K562 (cell line): ENCODE data around the gene ME3. TPM values are rescaled to one million over a fixed set of nuclear protein-coding genes. Genes with fewer than 3 reads are reported as not detected.

Experiments used
- ATAC-seq: fragments of 200-7000 bp; cut with Tn5 transposase; 3 replicates; pipeline ENCODE4 v1.9.1; 2020; ENCODE audit warnings: moderate library complexity
- BruUV-seq: library from RNA; stranded (reverse); fragments of 400-500 nt; replicated peaks from 2 replicates; lab custom pipeline; 2021; lab: Mats Ljungman, UMichigan
- CTCF ChIA-PET: fragments of 300-600 bp; formaldehyde crosslinking; extraction: SDS; loops from one replicate; lab custom pipeline; 2021; ENCODE audit warnings: low intra/inter-chr PET ratio; lab: Yijun Ruan, JAX
- POLR2A ChIA-PET: fragments of 300-600, 350-650 bp; sonication (Branson Sonifier 250); formaldehyde crosslinking; extraction: SDS; loops from one replicate; lab custom pipeline; 2021; ENCODE audit warnings: antibody characterized with exemption, inconsistent platforms; lab: Yijun Ruan, JAX
- DNase-seq, 4 experiments: peaks; one replicate each; pipeline versions ENCODE4 v3.0.0 to v3.0.0-alpha.2; 2011 to 2018; ENCODE audit warnings: low spot score in 3 of 4, mixed read lengths in 3 of 4; ENCODE audit errors: extremely low read depth in 1 of 4
- FAIRE-seq: peaks from 2 replicates; lab custom pipeline; 2011; peaks lifted over from hg19 to GRCh38; lab: Jason Lieb, UNC
- H2AFZ ChIP-seq: 2 replicates; pipeline ENCODE4 v1.6.0; 2011; ENCODE audit warnings: low read depth, low read length, control low read depth, inconsistent platforms
- H3K27ac ChIP-seq: fragments of 200-600 bp; 3 replicates; pipeline ENCODE4 v1.8.0; 2011; ENCODE audit warnings: low read depth, mild to moderate bottlenecking, control low read depth, inconsistent platforms, low read length, moderate library complexity, mixed read lengths; ENCODE audit errors: extremely low read depth
- H3K27me3 ChIP-seq, 2 experiments: fragments of 300-600 bp in 1 of 2; 2 replicates in 1 of 2; 3 replicates in 1 of 2; pipeline versions ENCODE4 v1.6.0 to v1.8.0; 2011; ENCODE audit warnings: inconsistent platforms in 2 of 2, low read length in 2 of 2, mild to moderate bottlenecking in 1 of 2, mixed read lengths in 1 of 2, moderate library complexity in 1 of 2; ENCODE audit not compliant: control insufficient read depth in 2 of 2, insufficient read depth in 2 of 2
- H3K36me3 ChIP-seq: fragments of 300-600 bp; 3 replicates; pipeline ENCODE4 v1.8.0; 2011; ENCODE audit warnings: mild to moderate bottlenecking, low read length, inconsistent platforms; ENCODE audit not compliant: control insufficient read depth, insufficient read depth
- H3K4me1 ChIP-seq, 2 experiments: fragments of 200-600 bp in 1 of 2; replicated peaks in 1 of 2; 2 replicates in 1 of 2; 3 replicates in 1 of 2; pipeline versions ENCODE4 v1.5.1 to v1.8.0; 2011; ENCODE audit warnings: inconsistent platforms in 2 of 2, low read length in 2 of 2, mild to moderate bottlenecking in 1 of 2, mixed read lengths in 1 of 2, moderate library complexity in 1 of 2; ENCODE audit not compliant: control insufficient read depth in 2 of 2, insufficient read depth in 2 of 2
- H3K4me2 ChIP-seq: 2 replicates; pipeline ENCODE4 v1.6.1; 2011; ENCODE audit warnings: low read length, control low read depth, inconsistent platforms, mixed read lengths; ENCODE audit not compliant: insufficient read depth
- H3K4me3 ChIP-seq: fragments of 200-600 bp; sonication (generic), shearing (Covaris generic); 2 replicates; pipeline ENCODE4 v1.5.1; 2016; ENCODE audit warnings: control low read depth, inconsistent platforms
- H3K79me2 ChIP-seq: fragments of 200-600 bp; 3 replicates; pipeline ENCODE4 v1.8.0; 2011; ENCODE audit warnings: low read length, inconsistent platforms; ENCODE audit not compliant: control insufficient read depth, insufficient read depth
- H3K9ac ChIP-seq, 2 experiments: 2 replicates each; pipeline versions ENCODE4 v1.6.0 to v1.6.1; 2011; ENCODE audit warnings: low read depth in 2 of 2, low read length in 2 of 2, control low read depth in 1 of 2, inconsistent platforms in 1 of 2, mild to moderate bottlenecking in 1 of 2, mixed read lengths in 1 of 2; ENCODE audit not compliant: insufficient read depth in 1 of 2
- H3K9me1 ChIP-seq: one replicate; pipeline ENCODE4 v1.6.0; 2011; ENCODE audit warnings: inconsistent platforms, mild to moderate bottlenecking, low read length, moderate library complexity; ENCODE audit not compliant: control insufficient read depth, insufficient read depth
- H3K9me3 ChIP-seq: replicated peaks from 2 replicates; pipeline ENCODE4 v1.5.1; 2011; ENCODE audit warnings: low read depth, low read length, inconsistent platforms; ENCODE audit not compliant: control insufficient read depth, insufficient read depth
- H4K20me1 ChIP-seq: replicated peaks from 2 replicates; pipeline ENCODE4 v1.6.1; 2011; ENCODE audit warnings: low read length, inconsistent platforms, mixed read lengths; ENCODE audit not compliant: control insufficient read depth, insufficient read depth
- GTF2A2 ChIP-seq: IDR thresholded peaks from 2 replicates; pipeline ENCODE4 v1.6.1; 2016; ENCODE audit warnings: mild to moderate bottlenecking, missing genetic modification characterization, missing compliant biosample characterization
- WGBS: fragments of 100-300 bp; shearing (Covaris generic); methylation state at CpG from one replicate; pipeline ENCODE4 v1.1.6; 2016; ENCODE audit warnings: low coverage, mixed read lengths; ENCODE audit not compliant: insufficient coverage; ENCODE audit errors: missing lambda C conversion rate; 5-methylcytosine and 5-hydroxymethylcytosine counted together
- in situ Hi-C: fragments of 300-500 bp; cut with MboI; formaldehyde crosslinking; loops from 4 replicates; pipeline ENCODE4 v1.15.0; 2018; ENCODE audit warnings: inconsistent platforms, mixed read lengths
- intact Hi-C: fragments of 100-400 bp; cut with micrococcal nuclease; formaldehyde crosslinking; loops from 2 replicates; pipeline ENCODE4 v1.14.2; 2022
- polyA plus RNA-seq, 8 experiments: library from polyadenylated mRNA; depleted of rRNA in 4 of 8; stranded (reverse) in 5 of 8; unstranded in 3 of 8; fragments of >200 nt; fragmentation: Nextera tagmentation in 2 of 8; fragmentation: Illumina TruSeq in 1 of 8; extraction: Ambion mirVana in 2 of 8; extraction: Trizol in 1 of 8; gene quantifications; 2 replicates each; pipeline versions ENCODE4 v1.2.1 to v1.2.3, GENCODE V29; 2011 to 2014; ENCODE audit warnings: inconsistent platforms in 1 of 8, missing spikeins in 1 of 8
- total RNA-seq, 7 experiments: library from RNA; depleted of rRNA in 6 of 7; stranded (reverse); fragments of >200 nt in 6 of 7; fragmentation: Illumina TruSeq in 2 of 7; extraction: Trizol in 2 of 7; gene quantifications; 2 replicates each; pipeline versions ENCODE4 v1.2.1 to v1.2.3, GENCODE V29; 2011 to 2021; ENCODE audit warnings: low replicate concordance in 1 of 7
- TF ChIP-seq, protein P1 (sequence below): fragments of 250-450 bp; sonication (Bioruptor Pico); IDR thresholded peaks from 2 replicates; pipeline ENCODE4 v1.4.0; 2020; ENCODE audit warnings: mild to moderate bottlenecking, moderate library complexity

ME3 gene
- total and polyA plus RNA-seq, 9 of the 15 experiments (the other 6 are each of a cell fraction or from before 2014, with no cell fraction given) = not detected

DNA sequence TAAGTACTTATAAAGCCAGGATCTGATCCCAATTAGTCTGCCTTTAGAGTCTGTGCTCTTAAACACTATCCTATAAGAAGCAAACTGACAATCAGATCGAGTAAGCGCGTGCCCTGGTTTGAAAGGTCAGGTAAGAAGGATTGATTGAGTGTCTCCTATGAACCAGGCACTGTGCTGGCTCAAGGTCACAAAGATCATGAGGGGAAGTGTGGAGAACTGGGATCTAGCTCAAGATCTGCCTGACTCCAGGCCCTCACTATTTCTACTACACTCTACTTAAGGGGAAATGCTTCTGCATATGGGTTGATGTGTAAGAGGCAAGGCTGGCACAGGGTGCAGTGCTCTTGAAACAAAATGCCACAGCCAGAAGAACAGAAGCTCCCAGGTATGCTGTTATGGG, 77.0 kb downstream of the ME3 start:
- Histone ChIP-seq H3K9me1 (no peaks in the 10 kb centered on the region), H3K27ac (no peak overlapping the region), H4K20me1 (no peaks in the 10 kb centered on the region), H3K79me2 (no peaks in the 10 kb centered on the region), H3K4me2 (no peak overlapping the region), H3K4me1 (peaks cover under 1 to 11% of the 10 kb centered on the region in 2 experiments; a peak in 3 of 5 replicates), H3K36me3 (no peaks in the 10 kb centered on the region), H3K4me3 (no peak overlapping the region), H2AFZ (no peak overlapping the region), H3K27me3 (no peaks in the 10 kb centered on the region), H3K9me3 (no peaks in the 10 kb centered on the region), H3K9ac (no peak overlapping the region)
- intact Hi-C loops (no loop called here), in situ Hi-C loops (no loop called here)
- no peak for DNase-seq
- POLR2A ChIA-PET = interaction anchor here (0.7 kb wide), 1 partner anchor 359 kb away, joined by 5 read pairs; no protein-coding TSS in a partner anchor
- CTCF ChIA-PET = no interaction called here
- no peak for ATAC-seq
- FAIRE-seq = no peak
- 6% methylated on average over 3 of the region's 3 CpGs for WGBS
- no TSS peak for BruUV-seq
- TF ChIP-seq, protein P1, sequence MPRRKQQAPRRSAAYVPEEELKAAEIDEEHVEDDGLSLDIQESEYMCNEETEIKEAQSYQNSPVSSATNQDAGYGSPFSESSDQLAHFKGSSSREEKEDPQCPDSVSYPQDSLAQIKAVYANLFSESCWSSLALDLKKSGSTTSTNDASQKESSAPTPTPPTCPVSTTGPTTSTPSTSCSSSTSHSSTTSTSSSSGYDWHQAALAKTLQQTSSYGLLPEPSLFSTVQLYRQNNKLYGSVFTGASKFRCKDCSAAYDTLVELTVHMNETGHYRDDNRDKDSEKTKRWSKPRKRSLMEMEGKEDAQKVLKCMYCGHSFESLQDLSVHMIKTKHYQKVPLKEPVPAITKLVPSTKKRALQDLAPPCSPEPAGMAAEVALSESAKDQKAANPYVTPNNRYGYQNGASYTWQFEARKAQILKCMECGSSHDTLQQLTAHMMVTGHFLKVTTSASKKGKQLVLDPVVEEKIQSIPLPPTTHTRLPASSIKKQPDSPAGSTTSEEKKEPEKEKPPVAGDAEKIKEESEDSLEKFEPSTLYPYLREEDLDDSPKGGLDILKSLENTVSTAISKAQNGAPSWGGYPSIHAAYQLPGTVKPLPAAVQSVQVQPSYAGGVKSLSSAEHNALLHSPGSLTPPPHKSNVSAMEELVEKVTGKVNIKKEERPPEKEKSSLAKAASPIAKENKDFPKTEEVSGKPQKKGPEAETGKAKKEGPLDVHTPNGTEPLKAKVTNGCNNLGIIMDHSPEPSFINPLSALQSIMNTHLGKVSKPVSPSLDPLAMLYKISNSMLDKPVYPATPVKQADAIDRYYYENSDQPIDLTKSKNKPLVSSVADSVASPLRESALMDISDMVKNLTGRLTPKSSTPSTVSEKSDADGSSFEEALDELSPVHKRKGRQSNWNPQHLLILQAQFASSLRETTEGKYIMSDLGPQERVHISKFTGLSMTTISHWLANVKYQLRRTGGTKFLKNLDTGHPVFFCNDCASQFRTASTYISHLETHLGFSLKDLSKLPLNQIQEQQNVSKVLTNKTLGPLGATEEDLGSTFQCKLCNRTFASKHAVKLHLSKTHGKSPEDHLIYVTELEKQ = no peak
- no peak for TF ChIP-seq GTF2A2 (tag)
